Activated CD8-positive, alpha-beta memory T cell treated with anti-CD3 and anti-CD28 coated beads for 4 hours (primary cell): Measurements from ENCODE around the gene HOXA10.

Experiments
- DNase-seq, 2 donors: peaks; one replicate each; pipeline ENCODE4 v3.0.0-alpha.2; 2020; ENCODE audit warnings: low read depth in 2 of 2

The HOXA10 gene

GRCh38 chr7:27156508-27156898 lies 17.6 kb downstream of the HOXA10 start, which contains the start of gene HOXA7:
Gene HOXA7 (minus strand): TSS chr7:27156675. CDS start chr7:27156545, 130 bp downstream.
- DNase-seq, result no peak

- DNase-seq, result no peak
These were observed 18.2 kb downstream of the HOXA10 start for GRCh38 chr7:27155816-27156507.

GRCh38 chr7:27154901-27155815 lies 19.0 kb downstream of the HOXA10 start:
- no peak for DNase-seq

GRCh38 chr7:27154369-27154768 lies 19.8 kb downstream of the HOXA10 start:
- DNase-seq, result no peak

GRCh38 chr7:27153526-27153925 lies 20.6 kb downstream of the HOXA10 start:
- no peak for DNase-seq

- no peak for DNase-seq
These were observed 21.2 kb downstream of the HOXA10 start for GRCh38 chr7:27152816-27153442.

GRCh38 chr7:27151931-27152815 lies 21.9 kb downstream of the HOXA10 start, which contains the start of gene HOXA3:
Gene HOXA3 (minus strand): TSS chr7:27152583. CDS start chr7:27110640, 41,943 bp downstream.
- no peak for DNase-seq

GRCh38 chr7:27151341-27151930 lies 22.7 kb downstream of the HOXA10 start:
- DNase-seq, result no peak

- DNase-seq, result no peak
These were observed 23.4 kb downstream of the HOXA10 start for GRCh38 chr7:27150568-27151340.

GRCh38 chr7:27149842-27150567 lies 24.1 kb downstream of the HOXA10 start:
- no peak for DNase-seq

GRCh38 chr7:27148756-27149641 lies 25.1 kb downstream of the HOXA10 start:
- no peak for DNase-seq

GRCh38 chr7:27148031-27148755 lies 25.9 kb downstream of the HOXA10 start:
- no peak for DNase-seq

GRCh38 chr7:27147199-27148030 lies 26.7 kb downstream of the HOXA10 start, which contains the start of gene HOXA6:
Gene HOXA6 (minus strand): TSS chr7:27147774. CDS start chr7:27147749, 25 bp downstream.
- DNase-seq, result no peak

- no peak for DNase-seq
These were observed 27.5 kb downstream of the HOXA10 start for GRCh38 chr7:27146491-27147198.

GRCh38 chr7:27145914-27146412 lies 28.2 kb downstream of the HOXA10 start:
- no peak for DNase-seq
